GM10266 (cell line): ENCODE measurements around the gene GPR155.
A peak's percentile ranks its signal among the peaks of the same experiment; 100 is the strongest.

Experiments
- DNase-seq: peaks from one replicate; pipeline ENCODE4 v3.0.0; 2012; ENCODE audit errors: extremely low spot score
- CTCF ChIP-seq: IDR thresholded peaks from 2 replicates; pipeline ENCODE4 v1.5.1; 2012; ENCODE audit warnings: mild to moderate bottlenecking, low read depth; ENCODE audit not compliant: control insufficient read depth, insufficient read depth; ENCODE audit errors: missing control alignments

Gene GPR155

GRCh38 chr2:174524527-174524926 lies 37.7 kb upstream of the GPR155 start:
- no peak for TF ChIP-seq CTCF
- DNase-seq = no peak

- peak; percentile 13 for TF ChIP-seq CTCF
- DNase-seq = no peak
These were observed 35.7 kb upstream of the GPR155 start for GRCh38 chr2:174522553-174522952.

GRCh38 chr2:174518395-174518794 lies 31.6 kb upstream of the GPR155 start:
- DNase-seq = no peak
- TF ChIP-seq CTCF = no peak

- DNase-seq = no peak
- no peak for TF ChIP-seq CTCF
These were observed 29.9 kb upstream of the GPR155 start for GRCh38 chr2:174516501-174517378.

GRCh38 chr2:174512345-174512744 lies 25.5 kb upstream of the GPR155 start:
- DNase-seq = no peak
- no peak for TF ChIP-seq CTCF

- no peak for TF ChIP-seq CTCF
- no peak for DNase-seq
These were observed 24.9 kb upstream of the GPR155 start for GRCh38 chr2:174511580-174512260.
